Measurements from ENCODE around the gene COL5A1.

The COL5A1 gene

GRCh38 chr9:134830926-134831720 lies 189.5 kb downstream of the COL5A1 start:
- TF ChIP-seq, protein P1, sequence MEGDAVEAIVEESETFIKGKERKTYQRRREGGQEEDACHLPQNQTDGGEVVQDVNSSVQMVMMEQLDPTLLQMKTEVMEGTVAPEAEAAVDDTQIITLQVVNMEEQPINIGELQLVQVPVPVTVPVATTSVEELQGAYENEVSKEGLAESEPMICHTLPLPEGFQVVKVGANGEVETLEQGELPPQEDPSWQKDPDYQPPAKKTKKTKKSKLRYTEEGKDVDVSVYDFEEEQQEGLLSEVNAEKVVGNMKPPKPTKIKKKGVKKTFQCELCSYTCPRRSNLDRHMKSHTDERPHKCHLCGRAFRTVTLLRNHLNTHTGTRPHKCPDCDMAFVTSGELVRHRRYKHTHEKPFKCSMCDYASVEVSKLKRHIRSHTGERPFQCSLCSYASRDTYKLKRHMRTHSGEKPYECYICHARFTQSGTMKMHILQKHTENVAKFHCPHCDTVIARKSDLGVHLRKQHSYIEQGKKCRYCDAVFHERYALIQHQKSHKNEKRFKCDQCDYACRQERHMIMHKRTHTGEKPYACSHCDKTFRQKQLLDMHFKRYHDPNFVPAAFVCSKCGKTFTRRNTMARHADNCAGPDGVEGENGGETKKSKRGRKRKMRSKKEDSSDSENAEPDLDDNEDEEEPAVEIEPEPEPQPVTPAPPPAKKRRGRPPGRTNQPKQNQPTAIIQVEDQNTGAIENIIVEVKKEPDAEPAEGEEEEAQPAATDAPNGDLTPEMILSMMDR (IDR thresholded peaks at IDR 0.05; ENCODE audit: low read depth, low read length): no peak
- DNase-seq (ENCODE audit: extremely low read depth, low read depth): no peak

- no peak for DNase-seq (ENCODE audit: extremely low read depth, low read depth)
- TF ChIP-seq, protein P1 (IDR thresholded peaks at IDR 0.05; ENCODE audit: low read depth, low read length): no peak
Observed at GRCh38 chr9:134832471-134832870, 190.9 kb downstream of the COL5A1 start.

DNA sequence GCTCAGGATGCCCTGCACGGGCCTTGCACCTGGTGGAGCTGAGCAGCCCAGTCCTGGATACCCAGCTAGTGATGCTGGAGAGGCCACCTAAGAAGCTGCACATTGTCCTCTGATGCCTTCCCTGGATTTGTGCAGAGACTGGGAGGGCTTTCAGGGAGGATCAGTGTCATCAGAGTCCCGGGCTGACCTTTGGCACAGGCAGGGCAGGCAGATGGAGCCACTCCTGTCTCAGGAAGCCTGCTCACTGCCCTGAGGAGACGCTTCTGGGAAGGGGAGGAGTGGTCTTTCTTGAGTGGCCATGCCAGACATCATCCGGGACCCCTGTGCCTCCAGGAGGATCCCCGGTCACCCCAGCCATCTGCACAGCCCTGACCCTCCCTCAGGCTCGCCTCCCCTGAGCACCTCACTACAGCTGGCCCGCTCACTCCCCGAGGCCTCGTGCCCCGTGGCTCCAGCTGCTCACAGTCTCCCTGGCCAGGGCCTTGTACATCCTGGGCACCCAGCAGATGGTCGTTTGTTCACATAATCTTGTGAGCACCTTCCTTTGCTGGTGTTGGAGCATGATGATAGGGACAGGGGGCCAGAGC lies 191.8 kb downstream of the COL5A1 start:
- TF ChIP-seq, protein P1 (IDR thresholded peaks at IDR 0.05; ENCODE audit: low read depth, low read length): no peak
- DNase-seq (ENCODE audit: extremely low read depth, low read depth): no peak

DNA sequence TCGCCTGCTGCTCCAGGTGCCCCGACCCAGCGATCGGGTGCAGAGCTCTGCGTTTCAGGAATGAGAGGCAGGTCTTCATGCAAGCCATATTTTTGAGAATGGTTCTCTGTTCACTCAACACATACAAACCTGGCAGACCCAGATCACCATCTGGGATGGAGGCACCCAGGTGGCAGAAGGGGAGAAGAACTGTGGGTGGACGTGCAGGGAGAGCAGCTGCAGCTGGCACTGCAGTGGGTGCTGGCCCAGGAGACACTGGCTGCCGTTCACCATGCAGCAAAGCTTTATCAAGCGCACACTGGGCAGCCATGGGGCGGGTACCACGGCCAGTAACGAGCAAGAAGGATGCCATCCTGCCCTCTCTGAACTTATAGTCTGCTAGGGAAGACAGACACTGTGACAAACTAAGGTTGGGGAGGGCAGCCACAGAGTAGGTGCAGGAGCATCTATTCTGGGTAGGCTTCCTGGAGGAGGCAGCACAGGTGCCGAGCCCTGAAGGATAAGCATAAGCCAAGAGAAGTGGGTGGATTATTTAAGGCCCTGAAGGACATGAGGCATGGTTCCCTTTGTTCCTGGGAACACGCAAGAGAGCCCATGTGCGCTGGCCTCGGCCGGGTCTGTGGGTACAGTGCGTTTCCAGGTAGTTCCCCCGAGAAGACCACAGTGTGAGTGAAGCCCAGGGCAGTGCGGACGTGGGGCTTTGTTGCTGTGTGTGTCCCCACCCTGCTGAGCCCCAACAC lies 192.8 kb downstream of the COL5A1 start:
- TF ChIP-seq, protein P1 (IDR thresholded peaks at IDR 0.05; ENCODE audit: low read depth, low read length): no peak
- DNase-seq (ENCODE audit: extremely low read depth, low read depth): no peak

GRCh38 chr9:134834957-134835419 lies 193.4 kb downstream of the COL5A1 start:
- DNase-seq (ENCODE audit: extremely low read depth, low read depth): no peak

DNA sequence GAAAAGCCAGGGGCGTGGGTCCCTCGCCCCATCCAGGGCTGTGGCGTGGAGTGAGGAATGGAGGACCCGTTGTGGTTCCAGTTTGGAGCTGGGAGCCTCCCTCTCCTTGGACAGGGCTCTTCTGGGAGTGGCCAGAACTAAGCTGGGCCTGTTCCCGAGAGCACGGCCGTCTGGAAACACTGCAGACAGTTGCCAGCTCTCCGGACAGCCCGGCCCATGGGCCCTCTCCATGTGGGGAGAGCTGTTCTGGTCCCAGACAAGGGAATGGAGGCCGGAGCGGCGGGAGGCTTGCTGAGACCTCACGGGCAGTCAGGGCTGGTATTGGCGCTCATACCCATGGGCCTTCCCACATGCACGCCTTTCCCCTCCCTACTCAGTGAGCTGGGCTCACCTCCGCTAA lies 193.8 kb downstream of the COL5A1 start:
- TF ChIP-seq, protein P1 (IDR thresholded peaks at IDR 0.05; ENCODE audit: low read depth, low read length): no peak
- no peak for DNase-seq (ENCODE audit: extremely low read depth, low read depth)

More at GRCh38 chr9:134834957-134835419, 193.4 kb downstream of the COL5A1 start:
- TF ChIP-seq, protein P1 (IDR thresholded peaks at IDR 0.05; ENCODE audit: low read depth, low read length): no peak

- no peak for DNase-seq (ENCODE audit: extremely low read depth, low read depth)
- TF ChIP-seq, protein P1 (IDR thresholded peaks at IDR 0.05; ENCODE audit: low read depth, low read length): no peak
Observed at GRCh38 chr9:134835987-134836386, 194.4 kb downstream of the COL5A1 start.

Measured in AG09319 (cell line).